Cardiac septum (tissue), 1 donor: ENCODE measurements around the gene CLECL1. TPM values are rescaled to one million over a fixed set of nuclear protein-coding genes. Genes with fewer than 3 reads are reported as not detected.
"Not testable (repeated sequence)": the region's sequence is repeated elsewhere in the genome, so short reads cannot be mapped to it uniquely, and the experiment has no call there.

Experiments used
- DNase-seq: peaks from one replicate; pipeline ENCODE4 v3.0.0-alpha.2; 2020; ENCODE audit warnings: low spot score
- intact Hi-C: fragments of 100-400 bp; cut with DNase I; formaldehyde crosslinking; loops from one replicate; pipeline ENCODE4 v1.14.0; 2022
- total RNA-seq: library from RNA; stranded (reverse); fragmentation: NEBNext Ultra II Directional; extraction: Animal tissue kit (Norgen Biotek cat#: 25700); gene quantifications from one replicate; pipeline ENCODE4 v1.2.1, GENCODE V29; 2021
- donor health status: DM: no; HTN: no; CAD: no.

CLECL1 gene
- total RNA-seq, 1 donor from 2014 or later: not detected

GRCh38 chr12:9727813-9728212 is 5.1 kb downstream of the CLECL1 start:
- no peak for DNase-seq
- intact Hi-C loops: no loop called here

DNA sequence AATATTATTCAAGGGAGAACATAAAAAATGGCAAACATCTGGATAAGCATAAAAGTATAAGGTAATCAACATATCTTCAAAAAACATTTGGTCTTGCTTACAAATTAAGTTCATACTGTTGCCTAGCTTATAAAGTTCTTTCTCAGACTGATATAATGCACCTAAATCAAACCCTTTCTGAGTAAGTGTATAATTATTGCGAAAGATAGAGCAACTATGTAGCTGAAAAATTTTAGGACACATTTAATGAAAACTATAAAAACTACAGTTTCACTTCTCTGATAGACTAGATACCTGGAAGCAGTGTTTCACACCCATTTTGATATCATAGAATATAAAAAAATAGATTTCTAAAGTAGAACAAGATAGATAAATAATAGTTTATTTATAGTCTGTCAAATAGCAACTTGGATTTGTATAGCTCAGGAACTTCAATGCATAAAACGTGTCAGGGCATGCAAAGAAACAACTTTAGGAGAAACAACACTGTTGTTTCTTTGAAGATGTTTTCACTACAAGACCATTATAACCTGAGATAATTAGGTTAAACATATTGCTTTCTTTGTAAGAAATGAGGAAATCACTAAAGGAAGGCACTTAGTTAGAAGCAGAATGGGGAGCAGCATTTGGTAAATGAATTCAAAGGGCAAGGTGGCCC is 7.6 kb downstream of the CLECL1 start:
- no peak for DNase-seq
- intact Hi-C loops: no loop called here

- no peak for DNase-seq
- intact Hi-C loops: no loop called here
Measured at GRCh38 chr12:9724023-9724422, 8.9 kb downstream of the CLECL1 start.

GRCh38 chr12:9721394-9722092 is 11.4 kb downstream of the CLECL1 start:
- intact Hi-C loops: no loop called here
- DNase-seq: no peak

GRCh38 chr12:9719790-9720189 is 13.1 kb downstream of the CLECL1 start:
- intact Hi-C loops: no loop called here

DNA sequence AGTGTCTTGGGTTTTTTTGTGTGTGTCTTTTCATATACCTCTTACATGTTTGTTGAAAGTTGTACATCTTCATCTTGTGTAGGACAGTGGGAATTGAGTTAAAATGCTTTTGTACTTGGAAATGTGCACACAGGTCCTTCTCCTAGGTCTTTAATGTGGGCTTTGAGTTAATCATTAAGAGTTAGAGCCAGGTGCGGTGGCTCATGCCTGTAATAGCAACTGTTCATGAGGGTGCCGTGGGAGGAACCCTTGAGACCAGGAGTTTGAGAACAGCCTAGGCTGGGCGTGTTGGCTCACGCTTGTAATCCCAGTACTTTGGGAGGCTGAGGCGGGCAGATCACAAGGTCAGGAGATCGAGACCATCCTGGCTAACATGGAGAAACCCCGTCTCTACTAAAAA is 13.9 kb downstream of the CLECL1 start:
- intact Hi-C loops: no loop called here
- DNase-seq: no peak

More at GRCh38 chr12:9719790-9720189, 13.1 kb downstream of the CLECL1 start:
- no peak for DNase-seq

DNA sequence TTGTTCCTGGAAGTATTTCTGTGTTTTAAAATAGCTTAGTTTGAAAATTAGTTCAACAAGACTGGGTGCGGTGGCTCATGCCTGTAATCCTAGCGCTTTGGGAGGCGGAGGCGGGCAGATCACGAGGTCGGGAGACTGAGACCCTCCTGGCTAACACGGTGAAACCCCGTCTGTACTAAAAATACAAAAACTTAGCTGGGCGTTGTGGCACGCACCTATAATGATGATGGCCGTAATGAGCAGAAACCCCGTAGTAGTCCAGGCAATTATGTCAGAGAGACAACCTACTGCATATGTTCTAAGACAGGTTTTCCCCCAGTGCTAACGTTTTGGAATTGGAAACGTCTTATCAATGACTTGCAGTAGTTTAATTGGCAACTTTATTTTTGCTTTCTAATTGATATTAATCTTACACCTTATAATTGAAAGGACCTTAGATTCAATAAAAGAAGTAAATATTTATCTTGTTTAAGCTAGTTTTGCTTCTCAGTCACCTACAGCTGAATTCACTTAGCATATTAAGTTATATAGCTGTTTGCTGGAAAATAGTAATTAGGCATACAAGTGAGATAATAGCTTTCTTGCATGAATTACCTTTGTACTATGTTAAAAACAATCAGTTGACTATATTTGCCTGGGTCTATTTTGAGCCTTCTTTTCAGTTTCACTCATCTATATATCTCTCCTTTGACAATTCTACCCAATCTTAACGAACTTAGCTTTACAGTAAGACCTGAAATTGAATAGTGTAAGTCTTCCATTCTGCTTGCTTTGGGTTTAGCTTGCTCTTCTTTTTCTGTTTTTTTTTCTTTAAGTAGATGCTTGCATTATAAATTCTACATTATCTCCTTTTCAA is 15.6 kb downstream of the CLECL1 start:
- DNase-seq: no peak
- intact Hi-C loops: no loop called here

DNA sequence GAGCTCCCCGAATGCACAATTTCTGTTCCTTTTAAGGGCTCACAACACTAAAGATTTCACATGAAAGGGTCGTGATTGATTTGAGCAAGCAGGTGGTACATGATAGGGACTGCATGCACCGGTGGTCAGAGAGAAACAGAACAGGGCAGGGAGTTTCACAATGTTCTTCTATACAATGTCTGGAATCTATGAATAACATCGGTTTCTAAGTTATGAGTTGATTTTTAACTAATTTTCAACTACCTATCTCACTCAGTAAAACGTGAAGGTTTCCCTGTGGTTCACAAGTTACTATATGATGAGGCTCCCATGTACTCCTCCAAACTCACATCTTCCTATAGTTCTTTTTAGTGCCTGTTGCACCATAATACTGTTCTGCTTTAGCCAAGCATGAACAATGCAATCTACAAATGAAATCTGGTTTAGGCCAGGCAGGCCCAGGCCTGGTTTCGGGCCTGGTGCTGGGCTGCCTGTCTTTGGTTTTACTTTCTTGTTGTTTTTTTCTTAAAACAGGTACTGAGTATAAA is 19.8 kb downstream of the CLECL1 start:
- intact Hi-C loops, DNase-seq: not testable (repeated sequence)

GRCh38 chr12:9711664-9712063 is 21.2 kb downstream of the CLECL1 start:
- no peak for DNase-seq
- intact Hi-C loops: no loop called here

DNA sequence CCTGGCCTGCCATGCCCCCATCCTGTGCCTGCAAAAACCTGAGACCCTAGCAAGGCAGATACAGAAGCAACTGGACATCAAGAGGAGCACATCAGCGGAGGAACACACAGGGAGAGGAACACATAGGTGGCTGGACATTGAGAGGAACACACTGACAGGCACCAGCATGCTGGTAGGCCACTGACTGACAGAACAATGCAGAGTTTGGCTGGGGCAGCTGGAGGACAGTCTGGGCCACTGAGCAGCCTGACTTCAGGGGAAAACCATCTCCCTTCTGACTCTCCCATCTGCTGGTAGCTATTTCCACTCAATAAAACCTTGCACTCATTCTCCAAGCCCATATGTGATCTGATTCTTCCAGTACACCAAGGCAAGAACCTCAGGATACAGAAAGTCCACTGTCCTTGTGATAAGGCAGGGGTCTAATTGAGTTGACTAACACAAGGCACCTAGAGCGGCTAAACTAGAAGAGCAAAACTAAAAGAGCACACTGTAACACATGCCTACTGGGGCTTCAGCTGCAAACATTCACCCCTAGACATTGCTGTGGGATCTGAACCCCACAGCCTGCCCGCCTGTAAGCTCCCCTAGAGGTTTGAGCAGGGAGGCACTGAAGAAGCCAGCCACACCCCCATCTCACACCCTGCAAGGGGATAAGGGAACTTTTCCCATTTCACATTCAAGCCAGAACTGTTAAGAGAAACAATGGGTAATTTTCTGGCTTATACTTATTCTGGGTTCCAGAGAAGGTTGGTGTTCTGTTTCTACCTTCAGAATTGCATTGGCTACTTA is 22.1 kb downstream of the CLECL1 start:
- no peak for DNase-seq
- intact Hi-C loops: no loop called here

GRCh38 chr12:9708853-9709252 is 24.0 kb downstream of the CLECL1 start:
- intact Hi-C loops: loop anchor here (2.0 to 5.0 kb wide), 2 partner anchors 74 to 377 kb away; no protein-coding TSS in a partner anchor
- DNase-seq: no peak

- intact Hi-C loops: loop anchor here (2.0 to 5.0 kb wide), 2 partner anchors 73 to 376 kb away; no protein-coding TSS in a partner anchor
- no peak for DNase-seq
Measured at GRCh38 chr12:9707864-9708808, 24.8 kb downstream of the CLECL1 start.

GRCh38 chr12:9707356-9707755 is 25.5 kb downstream of the CLECL1 start:
- DNase-seq: no peak
- intact Hi-C loops: loop anchor here (5.0 kb wide), 1 partner anchor 375 kb away; no protein-coding TSS in a partner anchor

DNA sequence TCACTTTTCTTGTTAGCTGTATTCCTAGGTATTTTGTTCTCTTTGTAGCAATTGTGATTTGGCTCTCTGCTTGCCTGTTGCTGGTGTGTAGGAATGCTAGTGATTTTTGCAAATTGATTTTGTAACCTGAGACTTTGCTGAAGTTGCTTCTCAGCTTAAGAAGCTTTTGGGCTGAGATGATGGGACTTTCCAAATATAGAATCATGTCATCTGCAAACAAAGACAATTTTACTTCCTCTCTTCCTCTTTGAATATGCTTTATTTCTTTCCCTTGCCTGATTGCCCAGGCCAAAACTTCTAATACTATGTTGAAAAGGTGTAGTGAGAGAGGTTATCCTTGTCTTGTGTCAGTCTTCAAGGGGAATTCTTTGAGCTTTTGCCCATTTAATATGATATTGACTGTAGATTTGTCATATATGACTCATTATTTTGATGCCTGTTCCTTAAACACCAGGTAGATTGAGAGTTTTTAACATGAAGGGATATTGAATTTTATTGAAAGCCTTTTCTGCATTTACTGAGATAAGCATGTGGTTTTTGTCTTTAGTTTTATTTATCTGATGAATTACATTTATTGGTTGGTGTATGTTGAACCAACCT is 26.7 kb downstream of the CLECL1 start:
- DNase-seq: no peak
- intact Hi-C loops: loop anchor here (5.0 kb wide), 1 partner anchor 374 kb away; no protein-coding TSS in a partner anchor

DNA sequence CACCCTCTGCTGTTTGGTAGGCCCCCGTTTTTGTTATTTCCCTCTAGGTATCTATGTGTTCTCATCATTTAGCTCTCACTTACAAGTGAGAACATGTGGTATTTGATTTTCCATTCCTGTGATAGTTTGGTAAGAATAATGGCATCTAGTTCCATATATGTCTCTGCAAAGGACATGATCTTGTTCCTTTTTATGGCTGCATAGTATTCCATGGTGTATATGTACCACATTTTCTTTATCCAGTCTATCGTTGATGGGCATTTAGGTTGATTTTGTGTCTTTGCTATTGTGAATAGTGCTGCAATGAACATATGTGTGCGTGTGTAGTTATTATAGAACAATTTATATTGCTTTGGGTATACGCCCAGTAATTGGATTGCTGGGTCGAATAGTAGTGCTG is 28.3 kb downstream of the CLECL1 start:
- intact Hi-C loops: loop anchor here (5.0 kb wide), 1 partner anchor 57 kb away; no protein-coding TSS in a partner anchor
- not testable (repeated sequence) for DNase-seq

DNA sequence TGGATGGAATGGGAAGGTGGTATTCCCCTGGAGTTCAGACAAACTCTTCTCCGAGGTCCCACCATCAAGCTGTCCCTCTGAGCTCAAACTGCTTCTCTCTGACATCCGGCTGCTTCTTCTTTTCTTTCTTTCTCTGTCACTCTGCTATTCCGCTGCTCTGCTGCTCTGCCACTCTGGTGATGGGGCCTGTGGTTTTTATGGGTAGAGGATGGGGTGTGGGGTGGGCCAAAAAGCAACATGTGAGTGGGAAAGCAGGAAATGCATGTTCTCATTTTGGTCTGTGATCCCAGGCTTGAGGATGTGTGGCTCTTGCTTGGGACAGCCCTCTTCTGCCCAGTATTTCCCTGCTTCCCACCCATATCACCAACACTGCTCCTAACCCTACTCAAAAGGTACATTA is 30.6 kb downstream of the CLECL1 start:
- no peak for DNase-seq

DNA sequence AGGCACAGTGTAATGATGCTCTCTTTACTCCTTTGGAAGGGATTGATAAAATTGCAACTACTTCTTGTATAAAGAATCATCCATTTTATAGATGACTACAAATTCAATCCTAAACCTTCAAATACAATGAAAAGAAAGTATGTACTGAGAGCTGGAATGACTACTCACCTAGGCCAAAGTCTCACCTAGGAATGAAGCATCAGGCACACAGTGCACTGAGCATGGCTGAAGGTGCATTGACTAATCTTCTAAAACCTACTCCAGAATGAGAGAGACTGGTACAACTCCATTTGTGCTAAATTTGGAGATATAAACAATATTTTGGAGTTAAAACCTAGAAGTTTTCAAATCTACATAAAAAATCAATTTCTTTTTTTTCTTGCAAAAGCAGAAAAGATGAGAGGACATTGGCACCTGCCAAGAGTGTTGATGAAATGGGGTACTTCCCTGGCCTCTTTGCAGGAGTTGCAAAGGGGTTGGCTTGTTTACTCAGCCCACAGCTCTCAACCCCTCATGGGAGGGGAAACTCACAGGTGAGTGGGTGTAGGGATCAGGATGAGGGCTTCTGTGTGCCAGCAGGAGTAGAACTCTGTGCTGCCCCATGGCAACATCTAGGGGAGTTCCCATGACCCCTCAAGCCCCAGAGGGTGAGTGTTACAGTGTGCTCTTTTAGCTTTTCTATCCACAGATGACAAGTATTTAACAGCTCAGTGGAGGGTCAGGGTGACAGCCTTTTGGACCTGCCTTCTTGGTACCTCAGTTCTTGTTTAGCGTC is 31.3 kb downstream of the CLECL1 start:
- intact Hi-C loops: loop anchor here (2.0 to 5.0 kb wide), 2 partner anchors 35 to 54 kb away; no protein-coding TSS in a partner anchor
- no peak for DNase-seq

More for the DNA sequence above, 30.6 kb downstream of the CLECL1 start:
- intact Hi-C loops: loop anchor here (5.0 kb wide), 1 partner anchor 55 kb away; no protein-coding TSS in a partner anchor
